PFSK-1 (cell line): ENCODE measurements around the gene SPINT2.

Experiments used
- POLR2AphosphoS5 ChIP-seq: IDR thresholded peaks from 2 replicates; pipeline ENCODE4 v1.6.1; 2012; ENCODE audit warnings: low read depth, mild to moderate bottlenecking, control low read depth, low read length, moderate library complexity
- TAF1 ChIP-seq: IDR thresholded peaks from 2 replicates; pipeline ENCODE4 v1.6.1; 2012; ENCODE audit warnings: low read length, control low read depth, borderline replicate concordance; ENCODE audit not compliant: insufficient read depth
- TF ChIP-seq, protein P1 (sequence below), 2 experiments: IDR thresholded peaks; 2 replicates each; pipeline versions ENCODE4 v1.6.1 to v1.8.0; 2011 to 2012; ENCODE audit warnings: low read depth in 2 of 2, low read length in 2 of 2, control low read depth in 1 of 2, inconsistent platforms in 1 of 2, mild to moderate bottlenecking in 1 of 2, moderate library complexity in 1 of 2; ENCODE audit not compliant: insufficient read depth in 1 of 2

DNA sequence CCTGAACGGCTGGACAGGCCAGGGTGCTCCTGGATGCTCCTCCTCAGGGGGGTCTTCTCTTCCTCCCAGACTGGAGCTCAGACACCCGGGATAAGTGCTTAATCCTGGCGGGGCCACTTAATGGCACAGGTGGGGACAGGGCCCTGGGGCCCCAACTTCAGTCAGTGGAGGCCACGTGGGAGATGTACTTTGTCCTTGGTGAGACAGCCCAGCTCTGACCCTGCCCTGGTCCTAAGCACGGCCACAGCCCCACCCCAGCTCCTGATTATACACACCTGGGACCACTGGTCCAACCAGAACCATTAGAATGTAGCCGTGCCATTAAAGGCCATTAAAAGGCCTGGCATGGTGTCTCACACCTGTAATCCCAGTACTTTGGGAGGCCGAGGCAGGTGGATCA, 16.0 kb upstream of the SPINT2 start:
- TF ChIP-seq POLR2AphosphoS5 (no peak), TAF1 (no peak)
- TF ChIP-seq, protein P1, sequence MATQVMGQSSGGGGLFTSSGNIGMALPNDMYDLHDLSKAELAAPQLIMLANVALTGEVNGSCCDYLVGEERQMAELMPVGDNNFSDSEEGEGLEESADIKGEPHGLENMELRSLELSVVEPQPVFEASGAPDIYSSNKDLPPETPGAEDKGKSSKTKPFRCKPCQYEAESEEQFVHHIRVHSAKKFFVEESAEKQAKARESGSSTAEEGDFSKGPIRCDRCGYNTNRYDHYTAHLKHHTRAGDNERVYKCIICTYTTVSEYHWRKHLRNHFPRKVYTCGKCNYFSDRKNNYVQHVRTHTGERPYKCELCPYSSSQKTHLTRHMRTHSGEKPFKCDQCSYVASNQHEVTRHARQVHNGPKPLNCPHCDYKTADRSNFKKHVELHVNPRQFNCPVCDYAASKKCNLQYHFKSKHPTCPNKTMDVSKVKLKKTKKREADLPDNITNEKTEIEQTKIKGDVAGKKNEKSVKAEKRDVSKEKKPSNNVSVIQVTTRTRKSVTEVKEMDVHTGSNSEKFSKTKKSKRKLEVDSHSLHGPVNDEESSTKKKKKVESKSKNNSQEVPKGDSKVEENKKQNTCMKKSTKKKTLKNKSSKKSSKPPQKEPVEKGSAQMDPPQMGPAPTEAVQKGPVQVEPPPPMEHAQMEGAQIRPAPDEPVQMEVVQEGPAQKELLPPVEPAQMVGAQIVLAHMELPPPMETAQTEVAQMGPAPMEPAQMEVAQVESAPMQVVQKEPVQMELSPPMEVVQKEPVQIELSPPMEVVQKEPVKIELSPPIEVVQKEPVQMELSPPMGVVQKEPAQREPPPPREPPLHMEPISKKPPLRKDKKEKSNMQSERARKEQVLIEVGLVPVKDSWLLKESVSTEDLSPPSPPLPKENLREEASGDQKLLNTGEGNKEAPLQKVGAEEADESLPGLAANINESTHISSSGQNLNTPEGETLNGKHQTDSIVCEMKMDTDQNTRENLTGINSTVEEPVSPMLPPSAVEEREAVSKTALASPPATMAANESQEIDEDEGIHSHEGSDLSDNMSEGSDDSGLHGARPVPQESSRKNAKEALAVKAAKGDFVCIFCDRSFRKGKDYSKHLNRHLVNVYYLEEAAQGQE (IDR thresholded peaks at IDR 0.05; ENCODE audit: insufficient read depth in 1 of 2, low read depth in 2 of 2, low read length in 2 of 2), result no peak
